ENCODE data around the gene COL27A1.

- TF ChIP-seq POLR2AphosphoS5 (IDR thresholded peaks at IDR 0.05; ENCODE audit: low read depth, low read length): no peak
- no peak for TF ChIP-seq TAF1 (IDR thresholded peaks at IDR 0.05; ENCODE audit: borderline replicate concordance, insufficient read depth, low read length)
- TF ChIP-seq SIN3A (IDR thresholded peaks at IDR 0.05; ENCODE audit: borderline replicate concordance, insufficient read depth, low read length): no peak
- TF ChIP-seq, protein P1, sequence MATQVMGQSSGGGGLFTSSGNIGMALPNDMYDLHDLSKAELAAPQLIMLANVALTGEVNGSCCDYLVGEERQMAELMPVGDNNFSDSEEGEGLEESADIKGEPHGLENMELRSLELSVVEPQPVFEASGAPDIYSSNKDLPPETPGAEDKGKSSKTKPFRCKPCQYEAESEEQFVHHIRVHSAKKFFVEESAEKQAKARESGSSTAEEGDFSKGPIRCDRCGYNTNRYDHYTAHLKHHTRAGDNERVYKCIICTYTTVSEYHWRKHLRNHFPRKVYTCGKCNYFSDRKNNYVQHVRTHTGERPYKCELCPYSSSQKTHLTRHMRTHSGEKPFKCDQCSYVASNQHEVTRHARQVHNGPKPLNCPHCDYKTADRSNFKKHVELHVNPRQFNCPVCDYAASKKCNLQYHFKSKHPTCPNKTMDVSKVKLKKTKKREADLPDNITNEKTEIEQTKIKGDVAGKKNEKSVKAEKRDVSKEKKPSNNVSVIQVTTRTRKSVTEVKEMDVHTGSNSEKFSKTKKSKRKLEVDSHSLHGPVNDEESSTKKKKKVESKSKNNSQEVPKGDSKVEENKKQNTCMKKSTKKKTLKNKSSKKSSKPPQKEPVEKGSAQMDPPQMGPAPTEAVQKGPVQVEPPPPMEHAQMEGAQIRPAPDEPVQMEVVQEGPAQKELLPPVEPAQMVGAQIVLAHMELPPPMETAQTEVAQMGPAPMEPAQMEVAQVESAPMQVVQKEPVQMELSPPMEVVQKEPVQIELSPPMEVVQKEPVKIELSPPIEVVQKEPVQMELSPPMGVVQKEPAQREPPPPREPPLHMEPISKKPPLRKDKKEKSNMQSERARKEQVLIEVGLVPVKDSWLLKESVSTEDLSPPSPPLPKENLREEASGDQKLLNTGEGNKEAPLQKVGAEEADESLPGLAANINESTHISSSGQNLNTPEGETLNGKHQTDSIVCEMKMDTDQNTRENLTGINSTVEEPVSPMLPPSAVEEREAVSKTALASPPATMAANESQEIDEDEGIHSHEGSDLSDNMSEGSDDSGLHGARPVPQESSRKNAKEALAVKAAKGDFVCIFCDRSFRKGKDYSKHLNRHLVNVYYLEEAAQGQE (IDR thresholded peaks at IDR 0.05; ENCODE audit: insufficient read depth in 1 of 2, low read depth in 2 of 2, low read length in 2 of 2): no peak
These were observed 194.6 kb downstream of the COL27A1 start for GRCh38 chr9:114349713-114350480.
